Stimulated activated memory B cell treated with anti-CD40 and anti-IgM and Interleukin-4, amounts not matched to agents 10 μg/mL and 1 μg/mL and 100 μg/mL, for 72 hours (primary cell): ENCODE data around the gene OIT3.
A peak's percentile ranks its signal among the peaks of the same experiment; 100 is the strongest.
"Not testable (repeated sequence)": the region's sequence is repeated elsewhere in the genome, so short reads cannot be mapped to it uniquely, and the experiment has no call there.

Source experiments
- ATAC-seq: fragments of 150-1000 bp; cut with Tn5 transposase; 2 replicates; pipeline ENCODE4 v1.10.0; 2021
- H3K27ac Mint-ChIP-seq: one replicate; pipeline ENCODE4 v1.8.0; 2022; ENCODE audit warnings: mild to moderate bottlenecking, mixed read lengths
- H3K27me3 Mint-ChIP-seq: one replicate; pipeline ENCODE4 v1.8.0; 2022; ENCODE audit warnings: mixed read lengths
- H3K36me3 Mint-ChIP-seq: one replicate; pipeline ENCODE4 v1.8.0; 2022; ENCODE audit warnings: mixed read lengths
- H3K4me1 Mint-ChIP-seq: one replicate; pipeline ENCODE4 v1.8.0; 2022; ENCODE audit warnings: mixed read lengths
- H3K4me3 Mint-ChIP-seq: one replicate; pipeline ENCODE4 v1.8.0; 2022; ENCODE audit warnings: mild to moderate bottlenecking, moderate library complexity, mixed read lengths
- H3K9me3 Mint-ChIP-seq: one replicate; pipeline ENCODE4 v1.8.0; 2022; ENCODE audit warnings: mixed read lengths

The OIT3 gene

DNA sequence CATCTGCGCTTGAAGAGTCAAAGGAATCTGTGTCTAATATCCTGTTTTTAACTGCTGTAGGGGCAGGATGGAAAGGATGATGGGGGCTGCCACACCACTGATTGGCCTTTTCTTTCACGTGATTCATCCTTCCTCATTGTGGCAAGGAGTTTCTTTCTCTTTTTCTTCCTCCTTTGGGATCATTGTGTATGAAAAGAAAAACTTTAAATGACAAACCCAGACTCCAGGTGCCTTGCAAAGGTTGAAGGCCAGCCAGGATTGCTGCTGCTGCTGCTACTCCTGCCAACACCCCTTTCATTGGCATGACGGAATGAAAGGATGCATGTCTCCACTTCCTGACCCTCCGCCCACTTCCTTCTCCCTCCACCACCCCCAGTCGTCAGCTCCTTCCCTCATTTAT is 6.5 kb upstream of the OIT3 start:
- Mint-ChIP-seq H3K4me1 (peaks cover 6% of the 10 kb centered on the region), H3K4me3 (peak overlapping the region; percentile 19), H3K36me3 (peaks cover 51% of the 10 kb centered on the region), H3K27ac (no peak overlapping the region), H3K9me3 (peaks cover 2% of the 10 kb centered on the region), H3K27me3 (no peaks in the 10 kb centered on the region)
- no peak for ATAC-seq

DNA sequence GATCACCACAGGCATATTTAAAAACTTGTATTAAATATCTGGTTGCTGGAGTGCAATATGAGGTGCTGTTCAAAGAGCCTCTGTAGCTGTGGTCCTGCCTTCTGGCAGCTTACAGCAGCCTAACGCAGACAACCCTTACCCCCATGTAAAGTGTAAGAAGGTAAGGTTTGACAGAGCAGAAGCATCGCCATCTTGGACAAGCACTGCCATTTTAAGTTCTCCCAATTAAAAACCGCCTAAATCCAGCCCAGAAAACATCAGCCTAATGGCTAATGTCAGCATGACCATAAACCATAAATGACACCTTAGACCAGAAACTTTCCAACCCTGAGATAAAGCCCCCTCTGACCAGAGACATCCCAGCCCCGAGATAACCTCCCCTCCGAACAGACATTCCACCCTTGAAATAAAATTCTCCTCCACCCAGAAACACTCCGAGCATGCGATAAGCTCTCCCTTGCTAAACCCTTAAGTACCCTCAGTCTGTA is 5.3 kb upstream of the OIT3 start:
- Mint-ChIP-seq H3K36me3 (peaks cover 40% of the 10 kb centered on the region), H3K27ac (no peak overlapping the region), H3K4me1 (peaks cover 6% of the 10 kb centered on the region), H3K9me3 (peaks cover 2% of the 10 kb centered on the region), H3K4me3 (no peak overlapping the region), H3K27me3 (no peaks in the 10 kb centered on the region)
- ATAC-seq = no peak

DNA sequence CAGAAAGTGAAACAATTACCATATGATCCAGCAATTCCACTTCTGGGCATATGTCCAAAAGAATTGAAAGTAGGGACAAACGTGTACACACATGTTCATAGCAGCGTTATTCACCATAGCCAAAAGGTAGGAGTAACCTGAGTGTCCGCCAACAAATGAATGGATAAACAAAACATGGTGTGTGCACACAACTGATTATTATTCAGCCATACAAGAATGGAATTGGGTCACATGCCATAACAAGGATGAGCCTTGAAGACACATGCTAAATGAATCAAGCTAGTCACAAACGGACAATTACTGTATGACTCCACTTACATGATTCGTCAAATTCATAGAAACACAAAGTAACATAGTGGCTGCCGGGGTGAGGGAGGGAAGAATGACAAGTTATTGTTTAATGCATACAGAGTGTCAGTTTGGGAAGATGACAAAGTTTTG is 4.1 kb upstream of the OIT3 start:
- Mint-ChIP-seq H3K27me3 (peaks cover 2% of the 10 kb centered on the region), H3K9me3 (peaks cover 2% of the 10 kb centered on the region), H3K36me3 (peaks cover 29% of the 10 kb centered on the region), H3K27ac (no peak overlapping the region), H3K4me3 (no peak overlapping the region), H3K4me1 (peaks cover 6% of the 10 kb centered on the region)
- ATAC-seq = no peak

DNA sequence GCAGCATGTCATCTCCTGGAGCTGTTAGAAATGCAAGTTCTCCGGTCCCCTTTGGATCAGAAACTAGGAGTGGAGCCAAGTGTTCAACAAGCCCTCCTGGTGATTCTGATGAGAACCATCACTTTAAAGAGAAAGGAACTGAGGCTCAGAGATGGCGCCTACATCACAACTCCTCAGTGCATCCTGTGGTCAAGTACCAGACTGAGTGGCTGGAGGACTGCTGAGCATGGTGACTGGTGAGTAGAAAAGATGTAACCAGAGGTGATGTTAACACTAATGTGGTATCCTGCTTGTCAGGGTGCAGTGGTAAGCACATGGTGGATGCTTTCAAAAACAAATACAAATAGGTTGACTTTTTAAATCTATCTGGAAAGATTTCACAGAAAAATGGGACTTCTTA is 3.5 kb upstream of the OIT3 start:
- no peak overlapping the region for H3K27ac Mint-ChIP-seq
- H3K36me3 Mint-ChIP-seq = peaks cover 23% of the 10 kb centered on the region
- no peak for ATAC-seq
- H3K4me1 Mint-ChIP-seq = peaks cover 6% of the 10 kb centered on the region
- peaks cover 9% of the 10 kb centered on the region for H3K27me3 Mint-ChIP-seq
- no peak overlapping the region for H3K4me3 Mint-ChIP-seq
- peaks cover 2% of the 10 kb centered on the region for H3K9me3 Mint-ChIP-seq

DNA sequence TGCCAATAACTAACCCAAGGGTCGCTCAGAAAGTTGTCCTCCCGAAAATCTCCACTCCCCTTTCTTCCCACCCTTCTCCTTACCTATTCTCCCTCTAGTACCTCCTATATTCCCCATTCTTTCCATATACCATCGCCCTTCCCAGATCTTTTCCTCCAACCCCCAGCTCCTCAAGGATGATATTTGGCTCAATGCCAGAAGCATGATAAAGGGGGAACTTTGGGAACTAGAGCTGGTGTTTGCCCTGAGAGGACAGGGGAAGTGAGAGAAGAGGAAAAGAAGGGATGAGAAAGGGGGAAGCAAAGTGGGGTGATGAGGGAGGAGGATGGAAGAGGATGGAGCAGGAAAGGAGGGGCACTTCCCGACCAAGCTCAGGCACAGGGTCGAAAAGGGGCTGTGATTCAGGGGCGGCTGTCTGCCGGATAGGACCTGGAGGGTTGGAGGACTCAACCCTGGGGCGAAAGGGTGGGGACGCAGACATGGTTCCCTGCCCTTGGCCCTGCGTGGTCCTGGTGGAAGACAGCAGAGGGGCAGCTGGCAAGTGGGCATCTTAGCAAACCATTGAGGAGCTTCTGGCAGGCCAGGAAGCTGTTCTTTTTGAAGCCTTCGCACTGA is 1.8 kb downstream of the OIT3 start:
- peaks cover 2% of the 10 kb centered on the region for H3K9me3 Mint-ChIP-seq

DNA sequence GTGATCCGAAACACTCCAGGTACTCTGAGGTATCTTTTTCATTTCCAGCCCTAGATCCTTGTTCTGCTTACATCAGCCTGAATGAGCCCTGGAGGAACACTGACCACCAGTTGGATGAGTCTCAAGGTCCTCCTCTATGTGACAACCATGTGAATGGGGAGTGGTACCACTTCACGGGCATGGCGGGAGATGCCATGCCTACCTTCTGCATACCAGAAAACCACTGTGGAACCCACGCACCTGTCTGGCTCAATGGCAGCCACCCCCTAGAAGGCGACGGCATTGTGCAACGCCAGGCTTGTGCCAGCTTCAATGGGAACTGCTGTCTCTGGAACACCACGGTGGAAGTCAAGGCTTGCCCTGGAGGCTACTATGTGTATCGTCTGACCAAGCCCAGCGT is 5.1 kb downstream of the OIT3 start:
- Mint-ChIP-seq H3K4me1 (no peaks in the 10 kb centered on the region), H3K36me3 (no peaks in the 10 kb centered on the region), H3K27me3 (peaks cover 15% of the 10 kb centered on the region), H3K9me3 (no peaks in the 10 kb centered on the region), H3K4me3 (no peak overlapping the region), H3K27ac (no peak overlapping the region)
- ATAC-seq = no peak

More for the DNA sequence above, 1.8 kb downstream of the OIT3 start:
- H3K4me1 Mint-ChIP-seq = no peaks in the 10 kb centered on the region
- peaks cover 15% of the 10 kb centered on the region for H3K27me3 Mint-ChIP-seq
- ATAC-seq = no peak
- H3K36me3 Mint-ChIP-seq = no peaks in the 10 kb centered on the region
- H3K4me3 Mint-ChIP-seq = no peak overlapping the region
- no peak overlapping the region for H3K27ac Mint-ChIP-seq

DNA sequence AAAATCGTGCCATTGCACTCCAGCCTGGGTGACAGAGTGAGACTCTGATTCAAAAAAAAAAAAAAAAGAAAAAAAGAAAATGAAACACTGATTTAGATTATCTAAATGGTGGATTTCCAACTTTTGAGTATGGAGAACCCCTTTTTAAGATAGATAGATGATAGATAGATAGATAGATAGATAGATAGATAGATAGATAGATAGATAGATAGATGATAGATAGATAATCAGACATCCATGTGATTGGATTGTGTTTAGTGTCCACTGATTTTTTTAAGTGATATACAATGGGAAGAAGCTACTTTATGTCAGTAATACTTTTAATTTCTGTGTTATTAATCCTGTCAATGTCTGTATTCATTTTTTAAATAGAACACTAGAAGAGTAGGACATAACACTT is 6.0 kb downstream of the OIT3 start:
- ATAC-seq = no peak
- no peak overlapping the region for H3K27ac Mint-ChIP-seq
- H3K9me3 Mint-ChIP-seq = no peaks in the 10 kb centered on the region
- H3K4me3 Mint-ChIP-seq = no peak overlapping the region
- peaks cover 12% of the 10 kb centered on the region for H3K27me3 Mint-ChIP-seq
- no peaks in the 10 kb centered on the region for H3K36me3 Mint-ChIP-seq
- H3K4me1 Mint-ChIP-seq = no peaks in the 10 kb centered on the region

DNA sequence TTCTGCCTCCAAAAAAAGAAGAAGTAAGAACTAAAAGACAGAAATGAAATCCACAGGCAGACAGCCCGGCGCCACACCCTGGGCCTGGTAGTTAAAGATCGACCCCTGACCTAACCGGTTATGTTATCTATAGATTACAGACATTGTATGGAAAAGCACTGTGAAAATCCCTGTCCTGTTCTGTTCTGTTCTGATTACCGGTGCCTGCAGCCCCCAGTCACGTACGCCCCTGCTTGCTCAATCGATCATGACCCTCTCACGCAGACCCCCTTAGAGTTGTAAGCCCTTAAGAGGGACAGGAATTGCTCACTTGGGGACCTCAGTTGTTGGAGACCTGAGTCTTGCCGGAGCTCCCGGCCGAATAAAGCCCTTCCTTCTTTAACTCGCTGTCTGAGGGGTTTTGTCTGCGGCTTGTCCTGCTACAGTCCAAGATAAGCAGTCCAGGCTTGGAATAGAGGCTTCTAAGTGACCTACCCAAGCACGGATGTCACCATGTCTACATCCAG is 10.5 kb downstream of the OIT3 start:
- ATAC-seq, H3K9me3 Mint-ChIP-seq, H3K27ac Mint-ChIP-seq, H3K36me3 Mint-ChIP-seq, H3K4me1 Mint-ChIP-seq, H3K27me3 Mint-ChIP-seq, H3K4me3 Mint-ChIP-seq: not testable (repeated sequence)

DNA sequence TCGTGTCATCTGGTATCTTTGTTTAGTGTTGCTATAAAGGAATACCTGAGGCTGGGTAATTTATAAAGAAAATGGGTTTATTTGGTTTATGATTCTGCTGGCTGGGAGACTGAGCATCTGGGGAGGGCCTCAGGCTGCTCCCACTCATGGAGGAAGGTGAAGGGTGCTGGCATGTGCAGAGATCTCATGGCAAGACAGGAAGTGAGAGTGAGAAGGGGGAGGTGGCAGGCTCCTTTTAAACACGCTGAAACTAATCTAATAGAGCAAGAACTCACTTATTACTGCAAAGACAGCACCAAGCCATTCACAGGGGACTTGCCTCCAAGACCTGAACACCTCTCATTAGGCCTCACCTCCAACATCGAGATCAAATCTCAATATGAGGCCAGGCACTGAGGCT is 11.3 kb downstream of the OIT3 start:
- no peaks in the 10 kb centered on the region for H3K4me1 Mint-ChIP-seq
- no peak overlapping the region for H3K4me3 Mint-ChIP-seq
- no peak overlapping the region for H3K27ac Mint-ChIP-seq
- H3K9me3 Mint-ChIP-seq = no peaks in the 10 kb centered on the region
- H3K36me3 Mint-ChIP-seq = no peaks in the 10 kb centered on the region
- no peak for ATAC-seq
- H3K27me3 Mint-ChIP-seq = no peaks in the 10 kb centered on the region

DNA sequence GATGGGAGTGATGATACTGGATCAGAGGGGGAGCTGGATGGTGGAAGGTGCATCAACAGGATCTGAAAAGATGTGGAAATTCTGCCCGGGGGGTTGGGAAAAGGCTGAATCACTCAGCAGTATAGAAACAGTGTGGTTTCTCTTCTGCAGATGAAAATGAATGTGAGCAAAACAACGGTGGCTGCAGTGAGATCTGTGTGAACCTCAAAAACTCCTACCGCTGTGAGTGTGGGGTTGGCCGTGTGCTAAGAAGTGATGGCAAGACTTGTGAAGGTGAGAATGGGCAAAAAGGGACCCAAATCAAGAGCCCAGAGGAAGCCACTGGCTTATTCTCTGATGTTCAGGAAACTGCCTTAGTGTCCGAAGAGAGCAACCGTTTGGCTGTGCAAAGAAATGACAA is 12.9 kb downstream of the OIT3 start:
- ATAC-seq = no peak
- Mint-ChIP-seq H3K36me3 (no peaks in the 10 kb centered on the region), H3K9me3 (no peaks in the 10 kb centered on the region), H3K27me3 (no peaks in the 10 kb centered on the region), H3K27ac (no peak overlapping the region), H3K4me3 (no peak overlapping the region), H3K4me1 (no peaks in the 10 kb centered on the region)

DNA sequence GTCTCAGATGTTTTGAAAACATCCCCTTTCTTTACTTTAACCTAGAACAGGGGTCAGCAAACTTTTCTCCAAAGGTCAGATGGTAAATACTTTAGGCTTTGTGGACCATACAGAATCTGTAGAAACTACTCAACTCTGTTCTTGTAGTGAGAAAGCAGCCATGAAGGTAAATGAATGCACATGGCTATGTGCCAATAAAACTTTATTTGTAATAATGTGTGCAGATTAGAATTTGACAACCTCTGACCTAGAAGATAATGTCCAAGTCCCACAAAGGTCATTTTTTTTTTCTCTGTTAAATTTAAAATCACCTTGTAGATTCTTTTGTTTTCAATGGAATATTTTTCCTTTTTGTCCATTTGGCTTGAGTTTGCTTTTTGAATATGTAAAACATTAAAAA is 17.2 kb downstream of the OIT3 start:
- H3K36me3 Mint-ChIP-seq = no peaks in the 10 kb centered on the region

DNA sequence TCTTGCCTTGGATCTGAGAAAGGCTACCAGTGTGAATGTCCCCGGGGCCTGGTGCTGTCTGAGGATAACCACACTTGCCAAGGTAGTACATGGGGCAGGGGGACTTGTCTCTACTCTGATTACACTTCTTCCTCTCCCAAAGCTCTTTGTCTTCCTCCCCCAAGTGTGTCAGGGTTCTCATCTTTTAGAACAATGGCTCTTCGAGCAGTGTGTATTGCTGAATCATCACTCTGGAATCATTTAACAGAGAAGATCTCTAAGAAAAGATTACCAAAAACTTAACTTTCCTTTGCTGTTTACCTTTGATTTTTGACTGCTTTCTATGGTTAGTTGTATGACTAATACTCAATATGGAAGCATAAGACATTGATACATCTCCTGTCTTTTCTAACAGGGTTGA is 18.2 kb downstream of the OIT3 start:
- H3K4me1 Mint-ChIP-seq = no peaks in the 10 kb centered on the region
- no peak overlapping the region for H3K4me3 Mint-ChIP-seq
- no peaks in the 10 kb centered on the region for H3K36me3 Mint-ChIP-seq
- no peak for ATAC-seq
- H3K9me3 Mint-ChIP-seq = no peaks in the 10 kb centered on the region
- H3K27me3 Mint-ChIP-seq = no peaks in the 10 kb centered on the region
- H3K27ac Mint-ChIP-seq = no peak overlapping the region

More for the DNA sequence above, 17.2 kb downstream of the OIT3 start:
- Mint-ChIP-seq H3K9me3 (no peaks in the 10 kb centered on the region), H3K4me1 (no peaks in the 10 kb centered on the region), H3K4me3 (no peak overlapping the region), H3K27me3 (no peaks in the 10 kb centered on the region), H3K27ac (no peak overlapping the region)
- ATAC-seq = no peak

DNA sequence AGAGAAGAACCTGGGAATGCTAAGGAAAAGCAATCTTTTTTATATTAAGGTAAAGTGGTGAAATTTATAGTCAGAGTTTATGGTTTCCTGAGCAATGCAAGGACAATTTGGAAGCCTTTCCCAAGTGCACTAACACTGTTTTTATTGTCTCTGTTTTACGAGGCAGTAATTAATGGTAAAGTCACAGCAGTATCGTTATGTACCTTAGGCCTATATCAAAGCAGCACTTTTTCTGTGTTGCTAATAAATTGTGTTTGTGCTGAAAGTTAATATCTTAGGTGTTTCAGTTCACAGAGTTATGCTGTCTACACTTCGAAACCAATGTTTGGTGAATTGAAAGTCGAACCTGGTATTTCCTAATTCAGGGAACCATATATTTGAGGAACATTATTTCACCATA is 19.2 kb downstream of the OIT3 start:
- Mint-ChIP-seq H3K4me3 (no peak overlapping the region), H3K4me1 (peaks cover 2% of the 10 kb centered on the region), H3K9me3 (no peaks in the 10 kb centered on the region), H3K27ac (no peak overlapping the region), H3K27me3 (no peaks in the 10 kb centered on the region), H3K36me3 (no peaks in the 10 kb centered on the region)
- ATAC-seq = no peak

DNA sequence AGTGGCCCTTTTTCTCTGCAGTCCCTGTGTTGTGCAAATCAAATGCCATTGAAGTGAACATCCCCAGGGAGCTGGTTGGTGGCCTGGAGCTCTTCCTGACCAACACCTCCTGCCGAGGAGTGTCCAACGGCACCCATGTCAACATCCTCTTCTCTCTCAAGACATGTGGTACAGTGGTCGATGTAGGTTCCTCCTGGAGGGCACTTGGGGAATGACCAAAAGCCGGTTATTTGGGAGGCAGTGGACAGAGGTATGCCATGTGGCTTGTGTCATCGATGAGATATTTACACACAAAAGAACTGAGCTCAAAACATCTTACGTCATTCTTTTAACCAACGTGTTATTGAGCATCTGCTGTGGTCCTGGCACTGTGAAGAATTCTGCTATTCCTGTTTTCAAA is 19.7 kb downstream of the OIT3 start:
- Mint-ChIP-seq H3K4me1 (peaks cover 7% of the 10 kb centered on the region), H3K9me3 (no peaks in the 10 kb centered on the region), H3K27me3 (no peaks in the 10 kb centered on the region), H3K4me3 (no peak overlapping the region), H3K36me3 (no peaks in the 10 kb centered on the region), H3K27ac (no peak overlapping the region)
- no peak for ATAC-seq

DNA sequence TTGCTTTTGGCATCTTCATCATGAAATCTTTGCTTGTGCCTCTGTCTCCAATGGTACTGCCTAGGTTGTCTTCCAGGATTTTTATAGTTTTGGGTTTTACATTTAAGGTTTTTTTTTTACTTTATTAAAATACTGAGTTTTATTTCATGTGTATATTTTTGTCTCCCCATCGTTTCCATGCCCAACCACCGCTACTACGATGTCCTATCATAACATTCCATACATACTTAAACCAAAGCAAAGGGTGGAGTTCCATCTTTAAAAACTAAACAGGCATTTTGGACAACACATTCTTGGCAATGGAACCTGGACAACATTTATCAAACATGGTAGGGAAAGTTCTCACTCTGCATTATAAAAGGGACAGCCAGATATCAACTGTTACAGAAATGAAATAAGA is 23.7 kb downstream of the OIT3 start:
- H3K4me1 Mint-ChIP-seq = peaks cover 10% of the 10 kb centered on the region

DNA sequence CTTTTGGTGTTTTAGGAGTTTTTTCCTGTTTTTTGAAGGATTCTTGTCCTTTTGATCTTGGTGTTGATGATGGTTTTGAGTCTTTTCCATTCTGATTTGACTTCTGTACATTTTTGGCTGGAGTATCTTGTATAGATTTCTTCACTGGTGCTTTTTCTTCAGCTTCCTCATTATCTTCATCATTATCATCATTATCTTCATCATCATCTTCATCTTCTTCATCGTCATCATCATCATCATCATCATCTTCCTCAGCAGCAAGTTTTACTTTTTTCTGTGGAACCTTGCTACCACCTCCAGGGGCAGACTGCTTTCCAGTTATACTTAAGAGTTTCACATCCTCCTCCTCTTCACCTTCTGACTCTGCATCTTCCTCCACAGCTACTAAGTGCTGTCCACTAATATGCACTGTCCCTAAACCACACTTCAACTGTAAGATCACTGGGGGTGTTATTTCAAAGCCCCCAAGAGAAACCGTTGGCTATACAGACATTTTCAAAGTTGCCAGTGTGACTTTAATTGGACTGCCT is 24.3 kb downstream of the OIT3 start:
- not testable (repeated sequence) for H3K27ac Mint-ChIP-seq, H3K36me3 Mint-ChIP-seq, ATAC-seq, H3K4me3 Mint-ChIP-seq
- Mint-ChIP-seq H3K9me3 (peaks cover 13% of the 10 kb centered on the region), H3K27me3 (peaks cover 15% of the 10 kb centered on the region), H3K4me1 (peaks cover 10% of the 10 kb centered on the region)

More for the DNA sequence above, 23.7 kb downstream of the OIT3 start:
- not testable (repeated sequence) for H3K4me3 Mint-ChIP-seq, H3K9me3 Mint-ChIP-seq, ATAC-seq, H3K27ac Mint-ChIP-seq, H3K36me3 Mint-ChIP-seq
- H3K27me3 Mint-ChIP-seq = peaks cover 15% of the 10 kb centered on the region
